Esophagus squamous epithelium (tissue), 5 donors: ENCODE data around the gene HPGDS. TPM values are rescaled to one million over a fixed set of nuclear protein-coding genes. Genes with fewer than 3 reads are reported as not detected.
"Not testable (repeated sequence)": the region's sequence is repeated elsewhere in the genome, so short reads cannot be mapped to it uniquely, and the experiment has no call there.

ENCODE experiments used
- DNase-seq: peaks from one replicate; lab custom pipeline; 2025; lab: John Stamatoyannopoulos, UW
- H3K27ac ChIP-seq, 4 donors: fragments of 200-600 bp; sonication (generic); one replicate each; pipeline ENCODE4 v1.5.1; 2016 to 2019; ENCODE audit warnings: mild to moderate bottlenecking in 1 of 4
- H3K27me3 ChIP-seq, 4 donors: fragments of 200-600 bp; sonication (generic); 1 replicate in 3 of 4; 2 replicates in 1 of 4; pipeline versions ENCODE4 v1.5.1 to v1.6.0; 2017 to 2021; ENCODE audit warnings: antibody characterized with exemption in 1 of 4
- H3K36me3 ChIP-seq, 3 donors: fragments of 200-600 bp; sonication (generic); one replicate each; pipeline ENCODE4 v1.5.1; 2016 to 2019
- H3K4me1 ChIP-seq, 3 donors: fragments of 200-600 bp; sonication (generic); one replicate each; pipeline ENCODE4 v1.5.1; 2017 to 2019
- H3K4me3 ChIP-seq, 4 donors: fragments of 200-600 bp; sonication (generic); 1 replicate in 3 of 4; 2 replicates in 1 of 4; pipeline ENCODE4 v1.5.1; 2016 to 2019; ENCODE audit warnings: mild to moderate bottlenecking in 2 of 4, moderate library complexity in 1 of 4
- H3K9me3 ChIP-seq, 3 donors: fragments of 200-600 bp; sonication (generic); one replicate each; pipeline ENCODE4 v1.5.1; 2016 to 2019
- POLR2A ChIP-seq, 4 donors: fragments of 450-650 bp; IDR thresholded peaks; one replicate each; pipeline ENCODE4 v1.6.1; 2017; ENCODE audit warnings: antibody characterized with exemption in 4 of 4, mild to moderate bottlenecking in 4 of 4, moderate library complexity in 3 of 4
- WGBS, 2 donors: methylation state at CpG; one replicate each; pipeline ENCODE4 v1.1.5; 2018; 5-methylcytosine and 5-hydroxymethylcytosine counted together
- intact Hi-C: fragments of 100-400 bp; cut with DNase I; formaldehyde crosslinking; loops from one replicate; pipeline ENCODE4 v1.15.0; 2022
- total RNA-seq, 4 donors: library from RNA; depleted of rRNA; stranded (reverse); fragments of >200 nt; gene quantifications; one replicate each; pipeline ENCODE4 v1.1.0, GENCODE V29; 2016
- TF ChIP-seq, protein P1 (sequence below), 6 experiments: fragments of 450-650 bp in 4 of 6; fragments of 200-600 bp in 2 of 6; sonication (generic) in 2 of 6; IDR thresholded peaks; one replicate each; pipeline ENCODE4 v1.5.1; 2016 to 2019; ENCODE audit warnings: antibody characterized with exemption in 6 of 6, mild to moderate bottlenecking in 4 of 6, moderate library complexity in 4 of 6
- donor health status: DM: yes; HTN: yes; CAD: no.

HPGDS gene
- total RNA-seq, 4 donors from 2014 or later: 0.13 to 5.5 (median 0.15) TPM; not detected in 1

DNA sequence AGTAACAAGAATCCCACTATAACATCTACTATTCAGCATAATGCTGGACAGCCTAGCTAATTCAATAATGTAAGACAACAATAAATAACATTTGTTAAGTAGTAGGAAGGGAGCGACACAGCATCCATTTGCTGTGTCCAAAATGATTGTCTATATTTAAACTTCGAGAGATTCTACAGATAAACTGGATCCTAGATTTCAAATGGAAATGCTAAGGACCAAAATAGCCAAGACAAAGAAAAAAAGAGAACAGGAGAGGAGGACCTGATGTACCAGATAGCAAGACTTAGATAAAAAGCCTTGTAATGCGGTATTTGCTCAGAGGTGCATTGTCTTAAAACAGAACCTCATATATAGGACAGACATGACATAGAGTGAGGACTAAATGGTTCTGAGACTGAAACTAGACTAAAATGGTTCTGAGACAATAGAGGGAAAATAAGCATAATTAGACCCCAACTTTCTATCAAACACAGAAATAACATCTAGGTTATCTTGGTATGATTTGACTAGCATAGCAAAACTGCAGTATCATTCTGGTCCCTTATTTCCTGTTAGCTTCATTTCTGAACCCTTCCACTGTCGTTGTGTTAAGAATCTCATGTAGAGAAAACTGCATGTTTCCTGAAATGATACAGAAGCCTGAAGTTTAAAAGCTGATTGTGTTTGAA is 3.8 kb downstream of the HPGDS start:
- Histone ChIP-seq H3K27me3 (no peaks in the 10 kb centered on the region), H3K4me1 (peaks cover 0 to 5% (median 0%) of the 10 kb centered on the region in 3 donors), H3K9me3 (no peaks in the 10 kb centered on the region), H3K36me3 (no peaks in the 10 kb centered on the region), H3K27ac (no peak overlapping the region), H3K4me3 (no peak overlapping the region)
- 70 to 75% methylated on average over 4 of the region's 4 CpGs for WGBS, 2 donors
- intact Hi-C loops: no loop called here
- no peak for TF ChIP-seq POLR2A (IDR thresholded peaks at IDR 0.05)
- TF ChIP-seq, protein P1, sequence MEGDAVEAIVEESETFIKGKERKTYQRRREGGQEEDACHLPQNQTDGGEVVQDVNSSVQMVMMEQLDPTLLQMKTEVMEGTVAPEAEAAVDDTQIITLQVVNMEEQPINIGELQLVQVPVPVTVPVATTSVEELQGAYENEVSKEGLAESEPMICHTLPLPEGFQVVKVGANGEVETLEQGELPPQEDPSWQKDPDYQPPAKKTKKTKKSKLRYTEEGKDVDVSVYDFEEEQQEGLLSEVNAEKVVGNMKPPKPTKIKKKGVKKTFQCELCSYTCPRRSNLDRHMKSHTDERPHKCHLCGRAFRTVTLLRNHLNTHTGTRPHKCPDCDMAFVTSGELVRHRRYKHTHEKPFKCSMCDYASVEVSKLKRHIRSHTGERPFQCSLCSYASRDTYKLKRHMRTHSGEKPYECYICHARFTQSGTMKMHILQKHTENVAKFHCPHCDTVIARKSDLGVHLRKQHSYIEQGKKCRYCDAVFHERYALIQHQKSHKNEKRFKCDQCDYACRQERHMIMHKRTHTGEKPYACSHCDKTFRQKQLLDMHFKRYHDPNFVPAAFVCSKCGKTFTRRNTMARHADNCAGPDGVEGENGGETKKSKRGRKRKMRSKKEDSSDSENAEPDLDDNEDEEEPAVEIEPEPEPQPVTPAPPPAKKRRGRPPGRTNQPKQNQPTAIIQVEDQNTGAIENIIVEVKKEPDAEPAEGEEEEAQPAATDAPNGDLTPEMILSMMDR (IDR thresholded peaks at IDR 0.05): no peak
- DNase-seq: no peak

DNA sequence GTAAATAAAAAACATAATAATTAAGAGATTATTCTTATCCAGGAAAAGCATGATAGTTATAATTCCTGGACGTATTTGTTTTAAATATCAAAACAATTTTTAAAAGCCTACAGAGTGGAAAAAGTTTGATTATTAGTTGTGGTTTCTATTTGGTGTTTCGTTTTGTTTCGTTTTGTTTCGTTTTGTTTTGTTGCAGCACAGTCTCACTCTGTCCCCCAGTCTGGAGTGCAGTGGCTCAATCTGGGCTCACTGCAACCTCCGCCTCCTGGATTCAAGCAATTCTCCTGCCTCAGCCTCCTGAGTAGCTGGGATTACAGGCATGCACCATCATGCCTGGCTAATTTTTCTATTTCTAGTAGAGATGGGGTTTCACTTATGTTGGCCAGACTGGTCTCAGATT is 5.8 kb downstream of the HPGDS start:
- H3K27me3 ChIP-seq, H3K27ac ChIP-seq, intact Hi-C loops, H3K4me1 ChIP-seq, H3K36me3 ChIP-seq, H3K4me3 ChIP-seq, DNase-seq, H3K9me3 ChIP-seq: not testable (repeated sequence)
- WGBS, 2 donors: 71 to 75% methylated on average over 5 of the region's 5 CpGs

DNA sequence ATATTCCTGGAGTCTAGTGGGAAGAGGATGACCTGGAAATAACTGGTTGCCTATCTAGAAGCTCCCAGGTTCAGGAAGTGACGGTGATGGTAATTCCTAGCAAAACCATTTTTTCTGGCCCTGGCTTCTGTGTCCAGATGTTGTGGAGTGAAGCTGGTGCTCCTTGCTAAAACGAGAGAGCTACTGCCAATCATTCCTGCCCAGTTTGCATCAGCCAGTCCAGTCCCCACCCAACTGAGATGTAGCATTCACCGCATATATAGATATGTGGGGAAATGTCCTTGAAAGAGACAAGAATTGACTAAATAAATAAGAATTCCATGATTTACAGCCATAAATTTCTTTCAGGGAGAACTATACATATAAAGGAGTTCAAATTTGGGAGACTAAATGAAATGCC is 6.3 kb downstream of the HPGDS start:
- Histone ChIP-seq H3K4me1 (peaks cover 0 to 1% (median 0%) of the 10 kb centered on the region in 3 donors), H3K27ac (no peak overlapping the region), H3K36me3 (no peaks in the 10 kb centered on the region), H3K4me3 (no peak overlapping the region), H3K9me3 (no peaks in the 10 kb centered on the region), H3K27me3 (no peaks in the 10 kb centered on the region)
- TF ChIP-seq POLR2A (IDR thresholded peaks at IDR 0.05): no peak
- intact Hi-C loops: no loop called here
- DNase-seq: no peak
- WGBS, 2 donors: 79 to 80% methylated on average over 3 of the region's 3 CpGs

DNA sequence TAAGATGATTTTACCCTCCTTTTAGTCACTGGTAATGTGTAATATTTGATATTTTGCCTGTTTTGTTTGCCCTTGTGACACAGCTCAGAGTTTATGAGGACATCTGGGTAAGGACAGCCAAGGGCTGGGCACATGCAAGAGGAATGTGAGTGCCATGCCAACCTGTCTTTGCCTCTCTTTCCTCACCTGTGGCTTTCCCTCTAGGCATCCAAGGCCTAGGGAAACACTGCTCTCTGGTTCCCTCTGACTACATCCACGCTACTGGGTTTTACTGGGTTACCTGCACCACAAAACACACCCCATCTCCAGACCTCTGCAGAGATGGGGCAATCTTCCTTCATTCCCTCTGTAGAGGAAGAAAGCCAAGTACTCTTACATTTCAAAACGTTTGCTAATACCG is 7.7 kb downstream of the HPGDS start:
- no peaks in the 10 kb centered on the region for H3K27me3 ChIP-seq
- 62 to 73% methylated on average over 3 of the region's 3 CpGs for WGBS, 2 donors
- intact Hi-C loops: no loop called here
- H3K9me3 ChIP-seq: no peaks in the 10 kb centered on the region
- TF ChIP-seq, protein P1 (IDR thresholded peaks at IDR 0.05): no peak
- TF ChIP-seq POLR2A (IDR thresholded peaks at IDR 0.05): no peak
- no peak overlapping the region for H3K27ac ChIP-seq
- H3K4me1 ChIP-seq: no peaks in the 10 kb centered on the region
- H3K4me3 ChIP-seq: no peak overlapping the region
- H3K36me3 ChIP-seq: no peaks in the 10 kb centered on the region
- no peak for DNase-seq

DNA sequence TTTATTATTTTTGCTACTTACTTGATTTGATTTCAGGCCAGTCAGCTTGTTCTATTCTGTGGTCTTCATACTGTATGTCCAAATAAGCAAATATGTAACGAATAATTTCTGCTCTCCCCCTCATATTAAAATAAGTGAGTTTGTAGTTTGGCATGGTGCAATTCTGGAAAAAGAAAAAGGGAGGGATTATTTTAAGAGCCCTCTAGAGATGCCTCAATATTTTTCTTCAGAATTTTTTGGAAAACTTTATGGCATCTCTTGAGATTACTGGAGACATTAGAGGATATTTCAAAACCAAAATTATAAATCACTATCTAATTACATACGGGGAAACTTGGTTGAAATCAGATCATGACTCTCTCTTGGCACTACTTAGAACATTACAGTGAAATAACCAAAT is 8.2 kb downstream of the HPGDS start:
- 61 to 70% methylated on average over 2 of the region's 2 CpGs for WGBS, 2 donors
- H3K9me3 ChIP-seq: no peaks in the 10 kb centered on the region

DNA sequence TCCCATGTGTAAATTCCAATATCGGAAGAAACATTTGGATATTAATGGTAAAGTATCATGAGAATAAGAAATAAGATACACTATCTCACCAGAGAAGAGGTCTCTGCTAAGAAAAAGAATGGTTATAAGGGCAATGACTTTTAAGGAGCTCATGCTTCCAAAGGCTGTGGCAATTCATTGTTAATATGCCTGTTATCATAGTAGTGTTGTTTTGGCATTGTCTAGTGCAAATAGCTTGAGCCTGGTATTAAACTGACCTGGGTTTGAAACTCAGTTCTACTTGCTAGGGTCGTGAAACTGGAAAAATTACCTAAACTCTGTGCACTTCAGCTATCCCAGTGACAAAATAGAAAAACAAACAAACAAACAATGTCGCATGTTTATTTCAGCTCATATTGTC is 8.8 kb downstream of the HPGDS start:
- Histone ChIP-seq H3K4me3 (no peak overlapping the region), H3K27ac (no peak overlapping the region), H3K9me3 (no peaks in the 10 kb centered on the region), H3K4me1 (no peaks in the 10 kb centered on the region), H3K36me3 (no peaks in the 10 kb centered on the region), H3K27me3 (no peaks in the 10 kb centered on the region)
- 67 to 74% methylated on average over 3 of the region's 3 CpGs for WGBS, 2 donors
- intact Hi-C loops: no loop called here
- no peak for TF ChIP-seq POLR2A (IDR thresholded peaks at IDR 0.05)
- TF ChIP-seq, protein P1 (IDR thresholded peaks at IDR 0.05): no peak
- DNase-seq: no peak

More for the DNA sequence above, 8.2 kb downstream of the HPGDS start:
- H3K27me3 ChIP-seq: no peaks in the 10 kb centered on the region
- TF ChIP-seq POLR2A (IDR thresholded peaks at IDR 0.05): no peak
- TF ChIP-seq, protein P1 (IDR thresholded peaks at IDR 0.05): no peak
- no peaks in the 10 kb centered on the region for H3K36me3 ChIP-seq
- H3K4me1 ChIP-seq: no peaks in the 10 kb centered on the region
- no peak overlapping the region for H3K4me3 ChIP-seq
- DNase-seq: no peak
- intact Hi-C loops: no loop called here
- H3K27ac ChIP-seq: no peak overlapping the region
